Transverse colon (tissue), 4 donors: ENCODE data around the gene SNU13. TPM values are rescaled to one million over a fixed set of nuclear protein-coding genes. Genes with fewer than 3 reads are reported as not detected.

Source experiments
- DNase-seq: peaks from one replicate; pipeline ENCODE4 v3.0.0-alpha.2; 2019
- H3K27ac ChIP-seq, 4 donors: fragments of 200-600 bp; sonication (generic); 2 replicates each; pipeline ENCODE4 v1.5.1; 2016 to 2018; ENCODE audit warnings: inconsistent platforms in 4 of 4
- H3K27me3 ChIP-seq: fragments of 200-600 bp; sonication (generic); 2 replicates; pipeline ENCODE4 v1.5.1; 2017; ENCODE audit warnings: inconsistent platforms
- H3K36me3 ChIP-seq, 4 donors: fragments of 200-600 bp; sonication (generic); 2 replicates each; pipeline ENCODE4 v1.5.1; 2017 to 2019; ENCODE audit warnings: inconsistent platforms in 4 of 4
- H3K4me1 ChIP-seq, 4 donors: fragments of 200-600 bp; sonication (generic); 2 replicates each; pipeline ENCODE4 v1.5.1; 2017 to 2020; ENCODE audit warnings: inconsistent platforms in 4 of 4
- H3K4me3 ChIP-seq, 4 donors: fragments of 200-600 bp; sonication (generic); 1 replicate in 1 of 4; 2 replicates in 3 of 4; pipeline versions ENCODE4 v1.5.1 to v1.6.1; 2017 to 2019; ENCODE audit warnings: inconsistent platforms in 4 of 4
- H3K9me3 ChIP-seq, 2 donors: fragments of 200-600 bp; sonication (generic); 2 replicates each; pipeline ENCODE4 v1.5.1; 2017 to 2019; ENCODE audit warnings: inconsistent platforms in 2 of 2
- CTCF ChIP-seq, 5 experiments: fragments of 200-600 bp in 3 of 5; fragments of 450-650 bp in 2 of 5; sonication (generic) in 3 of 5; IDR thresholded peaks; 1 replicate in 2 of 5; 2 replicates in 3 of 5; pipeline ENCODE4 v1.5.1; 2016 to 2017; ENCODE audit warnings: antibody characterized with exemption in 5 of 5, inconsistent platforms in 3 of 5, mild to moderate bottlenecking in 2 of 5, moderate library complexity in 1 of 5
- EP300 ChIP-seq: sonication (generic); formaldehyde crosslinking; IDR thresholded peaks from one replicate; pipeline ENCODE4 v1.6.1; 2017; ENCODE audit warnings: antibody characterized with exemption, low read depth
- POLR2A ChIP-seq: fragments of 450-650 bp; IDR thresholded peaks from one replicate; pipeline ENCODE4 v1.6.1; 2016; ENCODE audit warnings: antibody characterized with exemption, mild to moderate bottlenecking, moderate library complexity
- POLR2AphosphoS5 ChIP-seq, 3 donors: sonication (generic); formaldehyde crosslinking; IDR thresholded peaks; one replicate each; pipeline ENCODE4 v1.6.1; 2016; ENCODE audit warnings: antibody characterized with exemption in 3 of 3
- WGBS, 2 donors: methylation state at CpG; one replicate each; pipeline ENCODE4 v1.1.5; 2018; ENCODE audit warnings: low coverage in 1 of 2; 5-methylcytosine and 5-hydroxymethylcytosine counted together
- in situ Hi-C, 4 donors: fragments of 200-750 bp; cut with MboI; loops; one replicate each; pipeline versions ENCODE4 v1.15.0 to v1.15.1; 2017; ENCODE audit warnings: low sequenced_read_pairs in 3 of 4, low pct_ligation_motif_present in 1 of 4, low pct_unique_long_range_greater_than_20kb in 1 of 4
- intact Hi-C: fragments of 100-400 bp; cut with DNase I; formaldehyde crosslinking; loops from one replicate; pipeline ENCODE4 v1.15.1; 2023; ENCODE audit warnings: low total_unique reads
- total RNA-seq, 4 donors: library from RNA; depleted of rRNA; stranded (reverse); fragments of >200 nt; gene quantifications; one replicate each; pipeline ENCODE4 v1.1.0, GENCODE V29; 2016

SNU13 gene
- total RNA-seq, 4 donors from 2014 or later, result 32.9 to 89.4 (median 58.9) TPM

GRCh38 chr22:41661088-41661487, 27.6 kb downstream of the SNU13 start:
- no peaks in the 10 kb centered on the region for H3K4me1 ChIP-seq
- intact Hi-C loops (no loop called here), in situ Hi-C loops (no loop called here)
- no peaks in the 10 kb centered on the region for H3K27me3 ChIP-seq
- no peak for DNase-seq
- no peak overlapping the region for H3K27ac ChIP-seq
- 92 to 93% methylated on average over 2 to 3 of the region's 3 CpGs for WGBS, 2 donors
- TF ChIP-seq POLR2AphosphoS5 (IDR thresholded peaks at IDR 0.05) (no peak), POLR2A (no peak), EP300 (no peak), CTCF (IDR thresholded peaks at IDR 0.05) (no peak)
- H3K36me3 ChIP-seq, result peaks cover 0 to 80% (median 33%) of the 10 kb centered on the region in 4 donors
- no peaks in the 10 kb centered on the region for H3K9me3 ChIP-seq
- no peak overlapping the region for H3K4me3 ChIP-seq

GRCh38 chr22:41660416-41660815, 28.3 kb downstream of the SNU13 start:
- peaks cover 0 to 86% (median 36%) of the 10 kb centered on the region in 4 donors for H3K36me3 ChIP-seq
- no peak for TF ChIP-seq EP300
- no peak for TF ChIP-seq CTCF (IDR thresholded peaks at IDR 0.05)
- TF ChIP-seq POLR2AphosphoS5 (IDR thresholded peaks at IDR 0.05), result no peak
- no peak for TF ChIP-seq POLR2A
- WGBS, 2 donors, result 74 to 90% methylated on average over 3 of the region's 3 CpGs
- no peak overlapping the region for H3K4me3 ChIP-seq
- no peak for DNase-seq
- intact Hi-C loops (no loop called here), in situ Hi-C loops (no loop called here)
- H3K9me3 ChIP-seq, result no peaks in the 10 kb centered on the region
- no peaks in the 10 kb centered on the region for H3K27me3 ChIP-seq
- H3K4me1 ChIP-seq, result no peaks in the 10 kb centered on the region
- H3K27ac ChIP-seq, result no peak overlapping the region

DNA sequence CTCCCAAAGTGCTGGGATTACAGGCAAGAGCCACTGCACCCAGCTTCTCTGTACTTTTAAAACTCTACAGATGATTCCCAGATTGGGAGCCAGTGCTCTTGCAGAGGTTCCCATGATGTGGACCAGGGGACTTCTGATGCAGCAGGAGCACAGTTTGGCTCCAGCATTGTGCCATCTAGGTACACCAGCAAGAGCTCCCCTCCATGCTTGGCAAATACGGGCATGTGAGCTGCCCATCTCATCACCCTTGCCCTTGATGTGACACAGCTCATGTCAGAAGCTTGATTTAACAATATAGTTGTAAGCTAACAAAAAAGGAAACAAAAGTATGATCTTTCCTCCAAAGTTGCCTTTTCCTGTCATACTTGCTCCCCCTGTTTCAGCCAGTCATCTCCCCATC, 28.7 kb downstream of the SNU13 start:
- 91 to 100% methylated on average over 1 of the region's 1 CpG for WGBS, 2 donors
- no peak for DNase-seq
- Histone ChIP-seq H3K4me1 (no peaks in the 10 kb centered on the region), H3K27me3 (no peaks in the 10 kb centered on the region), H3K4me3 (no peak overlapping the region), H3K27ac (no peak overlapping the region), H3K9me3 (no peaks in the 10 kb centered on the region), H3K36me3 (peaks cover 0 to 86% (median 39%) of the 10 kb centered on the region in 4 donors)
- intact Hi-C loops, result no loop called here
- in situ Hi-C loops, result no loop called here
- TF ChIP-seq POLR2AphosphoS5 (IDR thresholded peaks at IDR 0.05), result no peak
- no peak for TF ChIP-seq EP300
- TF ChIP-seq CTCF (IDR thresholded peaks at IDR 0.05), result no peak
- no peak for TF ChIP-seq POLR2A

- H3K27ac ChIP-seq, result no peak overlapping the region
- in situ Hi-C loops, result no loop called here
Measured at GRCh38 chr22:41658869-41659268, 29.8 kb downstream of the SNU13 start.

More at GRCh38 chr22:41658869-41659268, 29.8 kb downstream of the SNU13 start:
- Histone ChIP-seq H3K4me3 (no peak overlapping the region), H3K9me3 (no peaks in the 10 kb centered on the region), H3K36me3 (peaks cover 0 to 88% (median 47%) of the 10 kb centered on the region in 4 donors), H3K27me3 (no peaks in the 10 kb centered on the region), H3K4me1 (no peaks in the 10 kb centered on the region)
- no peak for TF ChIP-seq POLR2AphosphoS5 (IDR thresholded peaks at IDR 0.05)
- TF ChIP-seq CTCF (IDR thresholded peaks at IDR 0.05), result no peak
- TF ChIP-seq EP300, result no peak
- TF ChIP-seq POLR2A, result no peak
- WGBS, 2 donors, result 94 to 97% methylated on average over 14 to 17 of the region's 17 CpGs
- intact Hi-C loops, result no loop called here
- DNase-seq, result no peak
